ENCODE measurements around the gene FBXO41. TPM values are rescaled to one million over a fixed set of nuclear protein-coding genes. Genes with fewer than 3 reads are reported as not detected.

FBXO41 gene
- total and polyA plus RNA-seq, 4 donors = 0.06 to 0.51 (median 0.38) TPM

DNA sequence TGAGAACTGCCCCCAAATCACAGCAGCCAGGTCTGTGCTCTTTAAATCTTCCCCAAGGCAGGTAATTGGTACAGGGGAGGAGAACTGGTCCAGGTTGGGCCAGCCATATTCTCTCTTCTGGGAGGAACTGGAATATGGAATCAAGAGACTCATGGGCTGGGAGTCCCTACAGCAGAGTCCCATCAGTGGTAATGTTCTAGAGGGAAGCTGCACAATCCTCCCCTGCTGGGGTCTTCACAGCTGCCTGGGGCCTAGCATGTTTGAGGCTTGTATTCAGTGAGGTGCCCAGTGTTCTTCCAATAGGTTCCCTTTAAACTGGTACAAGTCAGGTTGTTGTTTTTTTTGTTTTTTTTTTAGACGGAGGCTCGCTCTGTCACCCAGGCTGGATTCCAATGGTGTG, 30.2 kb upstream of the FBXO41 start:
- Histone ChIP-seq H3K4me3 (ENCODE audit: low read depth in 1 of 3, low read length in 3 of 3) (no peak overlapping the region), H3K4me1 (ENCODE audit: control insufficient read depth in 4 of 4, insufficient read depth in 4 of 4, low read length in 3 of 4) (no peaks in the 10 kb centered on the region), H3K27ac (ENCODE audit: low read depth in 1 of 2, low read length in 2 of 2) (no peak overlapping the region), H3K36me3 (ENCODE audit: control insufficient read depth in 4 of 4, insufficient read depth in 3 of 4, low read depth in 1 of 4, low read length in 3 of 4) (no peaks in the 10 kb centered on the region), H3K27me3 (ENCODE audit: control insufficient read depth in 4 of 4, insufficient read depth in 4 of 4, low read length in 3 of 4) (peaks cover 0 to 3% (median 0%) of the 10 kb centered on the region in 4 donors), H3K9me3 (ENCODE audit: control insufficient read depth in 4 of 4, low read length in 3 of 4) (no peaks in the 10 kb centered on the region), H3K9ac (ENCODE audit: low read depth in 1 of 2, low read length in 2 of 2) (no peak overlapping the region)
- DNase-seq (ENCODE audit: low spot score) = no peak
- TF ChIP-seq, protein P1, sequence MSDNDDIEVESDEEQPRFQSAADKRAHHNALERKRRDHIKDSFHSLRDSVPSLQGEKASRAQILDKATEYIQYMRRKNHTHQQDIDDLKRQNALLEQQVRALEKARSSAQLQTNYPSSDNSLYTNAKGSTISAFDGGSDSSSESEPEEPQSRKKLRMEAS (IDR thresholded peaks at IDR 0.05) = no peak
- no peak for TF ChIP-seq HNF4G (IDR thresholded peaks at IDR 0.05)
- TF ChIP-seq, protein P2, sequence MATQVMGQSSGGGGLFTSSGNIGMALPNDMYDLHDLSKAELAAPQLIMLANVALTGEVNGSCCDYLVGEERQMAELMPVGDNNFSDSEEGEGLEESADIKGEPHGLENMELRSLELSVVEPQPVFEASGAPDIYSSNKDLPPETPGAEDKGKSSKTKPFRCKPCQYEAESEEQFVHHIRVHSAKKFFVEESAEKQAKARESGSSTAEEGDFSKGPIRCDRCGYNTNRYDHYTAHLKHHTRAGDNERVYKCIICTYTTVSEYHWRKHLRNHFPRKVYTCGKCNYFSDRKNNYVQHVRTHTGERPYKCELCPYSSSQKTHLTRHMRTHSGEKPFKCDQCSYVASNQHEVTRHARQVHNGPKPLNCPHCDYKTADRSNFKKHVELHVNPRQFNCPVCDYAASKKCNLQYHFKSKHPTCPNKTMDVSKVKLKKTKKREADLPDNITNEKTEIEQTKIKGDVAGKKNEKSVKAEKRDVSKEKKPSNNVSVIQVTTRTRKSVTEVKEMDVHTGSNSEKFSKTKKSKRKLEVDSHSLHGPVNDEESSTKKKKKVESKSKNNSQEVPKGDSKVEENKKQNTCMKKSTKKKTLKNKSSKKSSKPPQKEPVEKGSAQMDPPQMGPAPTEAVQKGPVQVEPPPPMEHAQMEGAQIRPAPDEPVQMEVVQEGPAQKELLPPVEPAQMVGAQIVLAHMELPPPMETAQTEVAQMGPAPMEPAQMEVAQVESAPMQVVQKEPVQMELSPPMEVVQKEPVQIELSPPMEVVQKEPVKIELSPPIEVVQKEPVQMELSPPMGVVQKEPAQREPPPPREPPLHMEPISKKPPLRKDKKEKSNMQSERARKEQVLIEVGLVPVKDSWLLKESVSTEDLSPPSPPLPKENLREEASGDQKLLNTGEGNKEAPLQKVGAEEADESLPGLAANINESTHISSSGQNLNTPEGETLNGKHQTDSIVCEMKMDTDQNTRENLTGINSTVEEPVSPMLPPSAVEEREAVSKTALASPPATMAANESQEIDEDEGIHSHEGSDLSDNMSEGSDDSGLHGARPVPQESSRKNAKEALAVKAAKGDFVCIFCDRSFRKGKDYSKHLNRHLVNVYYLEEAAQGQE (IDR thresholded peaks at IDR 0.05) = no peak
- TF ChIP-seq, protein P3, sequence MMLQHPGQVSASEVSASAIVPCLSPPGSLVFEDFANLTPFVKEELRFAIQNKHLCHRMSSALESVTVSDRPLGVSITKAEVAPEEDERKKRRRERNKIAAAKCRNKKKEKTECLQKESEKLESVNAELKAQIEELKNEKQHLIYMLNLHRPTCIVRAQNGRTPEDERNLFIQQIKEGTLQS (IDR thresholded peaks at IDR 0.05) = no peak
- no peak for TF ChIP-seq EGR1 (IDR thresholded peaks at IDR 0.05; ENCODE audit: low read depth in 2 of 2)
- TF ChIP-seq TAF1 (conservative IDR thresholded peaks at IDR 0.05) = no peak
- no peak for TF ChIP-seq YY1 (IDR thresholded peaks at IDR 0.05)
- TF ChIP-seq JUND (IDR thresholded peaks at IDR 0.05) = no peak
- TF ChIP-seq SP1 (IDR thresholded peaks at IDR 0.05) = no peak
- TF ChIP-seq, protein P4, sequence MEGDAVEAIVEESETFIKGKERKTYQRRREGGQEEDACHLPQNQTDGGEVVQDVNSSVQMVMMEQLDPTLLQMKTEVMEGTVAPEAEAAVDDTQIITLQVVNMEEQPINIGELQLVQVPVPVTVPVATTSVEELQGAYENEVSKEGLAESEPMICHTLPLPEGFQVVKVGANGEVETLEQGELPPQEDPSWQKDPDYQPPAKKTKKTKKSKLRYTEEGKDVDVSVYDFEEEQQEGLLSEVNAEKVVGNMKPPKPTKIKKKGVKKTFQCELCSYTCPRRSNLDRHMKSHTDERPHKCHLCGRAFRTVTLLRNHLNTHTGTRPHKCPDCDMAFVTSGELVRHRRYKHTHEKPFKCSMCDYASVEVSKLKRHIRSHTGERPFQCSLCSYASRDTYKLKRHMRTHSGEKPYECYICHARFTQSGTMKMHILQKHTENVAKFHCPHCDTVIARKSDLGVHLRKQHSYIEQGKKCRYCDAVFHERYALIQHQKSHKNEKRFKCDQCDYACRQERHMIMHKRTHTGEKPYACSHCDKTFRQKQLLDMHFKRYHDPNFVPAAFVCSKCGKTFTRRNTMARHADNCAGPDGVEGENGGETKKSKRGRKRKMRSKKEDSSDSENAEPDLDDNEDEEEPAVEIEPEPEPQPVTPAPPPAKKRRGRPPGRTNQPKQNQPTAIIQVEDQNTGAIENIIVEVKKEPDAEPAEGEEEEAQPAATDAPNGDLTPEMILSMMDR (IDR thresholded peaks at IDR 0.05; ENCODE audit: low read depth, low read length, missing input control) = no peak
- TF ChIP-seq FOXA1 (IDR thresholded peaks at IDR 0.05) = no peak
- no peak for TF ChIP-seq RAD21 (IDR thresholded peaks at IDR 0.05)
- TF ChIP-seq, protein P5, sequence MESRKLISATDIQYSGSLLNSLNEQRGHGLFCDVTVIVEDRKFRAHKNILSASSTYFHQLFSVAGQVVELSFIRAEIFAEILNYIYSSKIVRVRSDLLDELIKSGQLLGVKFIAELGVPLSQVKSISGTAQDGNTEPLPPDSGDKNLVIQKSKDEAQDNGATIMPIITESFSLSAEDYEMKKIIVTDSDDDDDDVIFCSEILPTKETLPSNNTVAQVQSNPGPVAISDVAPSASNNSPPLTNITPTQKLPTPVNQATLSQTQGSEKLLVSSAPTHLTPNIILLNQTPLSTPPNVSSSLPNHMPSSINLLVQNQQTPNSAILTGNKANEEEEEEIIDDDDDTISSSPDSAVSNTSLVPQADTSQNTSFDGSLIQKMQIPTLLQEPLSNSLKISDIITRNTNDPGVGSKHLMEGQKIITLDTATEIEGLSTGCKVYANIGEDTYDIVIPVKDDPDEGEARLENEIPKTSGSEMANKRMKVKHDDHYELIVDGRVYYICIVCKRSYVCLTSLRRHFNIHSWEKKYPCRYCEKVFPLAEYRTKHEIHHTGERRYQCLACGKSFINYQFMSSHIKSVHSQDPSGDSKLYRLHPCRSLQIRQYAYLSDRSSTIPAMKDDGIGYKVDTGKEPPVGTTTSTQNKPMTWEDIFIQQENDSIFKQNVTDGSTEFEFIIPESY (IDR thresholded peaks at IDR 0.05) = no peak
- TF ChIP-seq HNF4A (conservative IDR thresholded peaks at IDR 0.05) = no peak
- no peak for TF ChIP-seq NR2F2 (IDR thresholded peaks at IDR 0.05)
- TF ChIP-seq RXRA (IDR thresholded peaks at IDR 0.05) = no peak
- TF ChIP-seq FOXA2 (IDR thresholded peaks at IDR 0.05) = no peak
- TF ChIP-seq GABPA (IDR thresholded peaks at IDR 0.05 in 1 of 2, conservative IDR thresholded peaks at IDR 0.05 in 1 of 2) = no peak
- 90% methylated on average over 2 of the region's 2 CpGs for WGBS

Measured in liver (tissue), 9 donors.